Rectal smooth muscle tissue (tissue), 1 donor: ENCODE results near the gene ZNF503.

Experiments
- H3K27ac ChIP-seq: one replicate; pipeline ENCODE4 v1.7.0; 2013; ENCODE audit warnings: low read depth, low read length, inconsistent platforms
- H3K27me3 ChIP-seq: one replicate; pipeline ENCODE4 v1.7.0; 2013; ENCODE audit warnings: low read length; ENCODE audit not compliant: control insufficient read depth, insufficient read depth
- H3K36me3 ChIP-seq: one replicate; pipeline ENCODE4 v1.7.0; 2013; ENCODE audit warnings: low read length; ENCODE audit not compliant: control insufficient read depth, insufficient read depth
- H3K4me1 ChIP-seq: one replicate; pipeline ENCODE4 v1.7.0; 2013; ENCODE audit warnings: low read length; ENCODE audit not compliant: control insufficient read depth, insufficient read depth
- H3K4me3 ChIP-seq: one replicate; pipeline ENCODE4 v1.7.0; 2013; ENCODE audit warnings: low read length
- H3K9ac ChIP-seq: one replicate; pipeline ENCODE4 v1.7.0; 2013; ENCODE audit warnings: low read length

Gene ZNF503

DNA sequence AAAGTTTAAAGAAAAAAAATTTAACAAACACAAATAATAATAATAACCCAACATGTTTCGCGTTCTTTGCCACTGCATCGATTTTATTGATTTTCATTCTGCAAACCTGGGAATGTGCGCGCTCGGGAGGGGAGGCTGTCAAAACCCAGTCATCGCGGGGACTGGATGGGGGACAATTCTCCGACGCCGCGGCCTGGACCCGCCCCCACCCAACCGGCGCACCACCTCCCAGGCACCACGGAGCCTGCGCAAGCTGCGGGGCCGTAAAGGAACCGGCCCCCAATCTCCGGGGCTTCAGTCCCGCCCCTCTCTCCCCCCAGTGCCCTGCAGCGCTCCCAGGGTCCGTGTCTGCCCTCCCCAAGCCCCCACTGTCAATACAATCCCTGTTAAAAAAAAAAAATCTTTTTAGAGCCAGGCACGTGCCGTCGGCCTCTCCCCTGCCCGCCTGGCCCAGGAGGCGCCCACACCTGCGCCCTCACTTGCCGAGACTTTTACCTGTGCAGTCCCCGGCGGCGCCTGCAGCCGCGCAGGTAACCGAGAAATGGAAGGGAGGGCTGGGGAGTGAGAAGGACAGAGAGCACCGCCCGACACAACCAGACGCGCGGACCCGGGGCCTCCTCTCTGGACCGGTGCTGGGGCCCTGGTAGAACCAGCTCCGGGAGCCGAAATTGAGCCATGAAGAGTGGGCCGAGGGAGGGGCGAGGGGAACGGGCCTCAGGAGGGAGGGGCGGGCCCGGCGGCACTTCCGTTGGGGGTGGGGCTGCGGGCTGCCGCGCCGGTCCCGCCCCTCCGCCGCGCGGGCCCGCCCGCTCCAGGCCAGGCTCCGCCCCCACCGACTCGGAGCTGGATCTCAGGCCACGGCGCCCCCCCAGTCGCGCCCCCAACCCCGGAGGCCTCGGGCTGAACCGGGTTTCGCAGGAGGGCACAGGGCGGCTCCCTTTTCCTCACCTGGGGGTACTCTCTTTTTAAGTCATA lies 7.6 kb upstream of the ZNF503 start:
- H3K27ac ChIP-seq, result peak overlapping the region; percentile 79
- no peaks in the 10 kb centered on the region for H3K27me3 ChIP-seq
- peaks cover 2% of the 10 kb centered on the region for H3K4me1 ChIP-seq
- H3K4me3 ChIP-seq, result peak overlapping the region; percentile 89
- no peaks in the 10 kb centered on the region for H3K36me3 ChIP-seq
- H3K9ac ChIP-seq, result peak overlapping the region; percentile 68

DNA sequence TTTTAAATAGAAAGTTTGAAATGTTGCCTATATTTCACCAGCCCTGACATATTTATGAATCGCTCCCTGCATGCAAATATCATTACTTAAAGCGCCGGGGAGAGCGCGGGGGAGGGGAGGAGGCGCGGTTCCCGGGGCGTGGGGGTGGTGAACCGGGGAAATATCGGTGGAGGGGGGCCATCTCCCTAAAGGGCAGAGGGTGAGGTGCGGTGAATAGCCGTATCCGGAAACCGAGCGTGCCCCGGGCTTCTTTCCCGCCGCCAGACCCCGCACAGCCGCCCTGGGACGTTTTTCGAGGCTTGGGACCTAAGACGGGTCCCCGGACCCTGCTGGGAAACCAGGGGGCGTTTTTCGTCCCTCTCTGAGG lies 6.9 kb upstream of the ZNF503 start:
- Histone ChIP-seq H3K4me1 (peaks cover 2% of the 10 kb centered on the region), H3K27me3 (no peaks in the 10 kb centered on the region), H3K27ac (peak overlapping the region; percentile 55), H3K36me3 (no peaks in the 10 kb centered on the region), H3K4me3 (peak overlapping the region; percentile 89), H3K9ac (no peak overlapping the region)

DNA sequence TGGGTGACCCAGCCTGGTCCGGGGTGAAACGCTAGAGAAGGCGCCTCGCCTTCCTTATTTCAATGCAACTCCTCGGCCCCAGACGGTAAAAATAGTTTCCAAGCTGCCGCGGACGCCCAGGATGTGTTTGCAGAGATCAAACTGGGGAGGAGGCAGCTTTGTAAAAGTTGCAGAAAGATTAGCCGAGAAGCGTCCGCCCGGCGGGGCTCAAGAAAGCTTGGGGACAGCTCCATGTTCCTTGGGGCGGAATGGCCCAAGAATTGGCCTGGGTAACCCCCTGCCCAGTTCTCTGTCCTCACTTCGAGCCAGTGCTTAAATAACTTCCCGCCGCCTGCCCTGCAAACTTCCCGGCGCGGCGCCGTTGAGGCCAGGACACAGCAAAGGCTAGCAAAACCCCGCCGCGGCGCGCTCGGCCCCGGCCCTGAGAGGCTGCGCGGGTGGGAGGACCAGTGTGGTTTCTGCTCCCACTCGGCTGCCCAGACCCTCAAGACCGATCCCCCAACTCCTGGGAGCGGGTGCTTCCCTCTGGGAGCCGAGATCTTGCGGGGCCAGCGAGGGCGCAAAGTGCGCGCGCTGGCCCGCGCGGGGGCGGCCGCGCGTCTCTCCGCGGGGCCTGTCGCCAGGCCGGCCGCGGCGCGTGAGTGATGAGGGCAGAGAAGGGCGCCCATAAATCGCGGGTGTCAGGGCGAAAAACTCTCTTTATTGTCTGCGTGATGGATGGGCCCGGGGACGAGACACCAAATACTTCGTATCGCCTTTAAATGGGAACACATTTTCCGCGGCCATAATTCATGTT lies 6.3 kb upstream of the ZNF503 start:
- no peak overlapping the region for H3K9ac ChIP-seq
- H3K4me1 ChIP-seq, result peaks cover 2% of the 10 kb centered on the region
- no peaks in the 10 kb centered on the region for H3K36me3 ChIP-seq
- peak overlapping the region; percentile 55 for H3K27ac ChIP-seq
- no peaks in the 10 kb centered on the region for H3K27me3 ChIP-seq
- H3K4me3 ChIP-seq, result peak overlapping the region; percentile 89

DNA sequence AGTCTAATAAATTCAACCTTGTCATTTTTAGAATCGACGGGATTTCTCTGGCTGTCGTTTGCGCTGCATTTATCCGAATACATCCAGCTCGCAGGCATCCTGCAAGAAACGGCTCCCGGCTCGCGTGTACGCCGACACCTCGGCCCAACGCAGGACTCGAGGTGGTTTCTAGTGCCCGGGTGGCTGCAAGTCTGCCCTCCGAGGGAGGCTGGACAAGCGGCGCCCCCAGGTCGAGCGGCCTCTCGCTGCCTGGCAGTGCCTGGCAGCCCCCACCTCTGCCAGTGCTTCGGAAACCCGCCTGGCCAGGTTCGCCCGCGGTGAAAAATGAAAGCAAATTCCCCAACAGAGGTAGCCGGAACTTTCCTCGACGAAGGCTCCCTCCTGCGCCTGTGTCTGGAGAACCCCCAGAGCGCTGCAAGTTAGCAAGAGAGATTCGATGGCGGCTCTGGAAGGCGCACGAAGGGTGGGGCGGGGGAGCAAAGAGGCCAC lies 5.7 kb upstream of the ZNF503 start:
- H3K36me3 ChIP-seq, result no peaks in the 10 kb centered on the region
- H3K9ac ChIP-seq, result no peak overlapping the region
- no peak overlapping the region for H3K27ac ChIP-seq
- H3K4me1 ChIP-seq, result peaks cover 2% of the 10 kb centered on the region
- no peaks in the 10 kb centered on the region for H3K27me3 ChIP-seq
- H3K4me3 ChIP-seq, result no peak overlapping the region

- Histone ChIP-seq H3K36me3 (no peaks in the 10 kb centered on the region), H3K9ac (no peak overlapping the region), H3K4me3 (no peak overlapping the region), H3K4me1 (peaks cover 2% of the 10 kb centered on the region), H3K27me3 (no peaks in the 10 kb centered on the region), H3K27ac (no peak overlapping the region)
Observed at GRCh38 chr10:75406462-75407223, 5.1 kb upstream of the ZNF503 start.

DNA sequence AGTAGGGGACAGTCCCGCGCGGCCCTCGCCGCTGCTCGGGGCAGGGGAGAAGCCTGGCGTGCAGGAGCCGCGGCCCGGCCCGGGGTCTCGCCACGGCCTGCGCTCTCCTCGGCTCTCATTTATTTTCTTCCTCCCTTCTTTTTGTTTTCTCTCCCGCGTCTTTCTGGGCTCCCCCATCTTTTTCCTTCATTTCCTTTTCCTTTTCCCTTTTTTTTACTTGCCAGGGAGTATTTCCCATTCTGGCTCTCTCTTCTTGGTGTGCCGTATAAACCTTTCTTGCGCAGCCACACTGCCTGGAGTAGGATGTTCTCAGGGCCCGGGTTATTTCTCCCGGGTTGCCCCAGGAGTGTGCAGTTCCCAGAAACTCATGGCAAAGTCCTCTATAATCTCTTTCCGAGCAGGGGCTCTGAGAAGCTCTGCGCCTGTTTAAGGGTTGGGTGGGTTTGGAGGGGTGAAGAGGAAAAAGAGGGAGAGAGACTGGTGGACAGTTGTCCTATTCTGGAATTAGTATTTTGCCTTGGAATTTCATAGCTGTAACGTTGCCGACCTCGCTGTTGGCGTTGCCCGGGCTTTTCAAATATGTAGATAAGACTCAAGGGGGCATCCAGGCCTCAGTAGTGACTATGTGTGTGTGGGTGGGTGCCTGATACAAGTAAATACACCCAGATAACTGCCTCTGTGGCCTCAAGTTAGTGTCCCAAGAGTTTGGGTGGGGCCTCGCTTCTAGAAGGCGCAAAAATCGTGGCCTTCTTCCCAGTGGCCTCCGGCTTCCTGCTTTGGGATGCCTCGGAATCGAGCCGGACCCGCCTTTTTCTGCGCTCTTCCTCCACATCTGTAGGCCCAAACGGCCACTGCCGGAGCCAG lies 4.3 kb upstream of the ZNF503 start:
- Histone ChIP-seq H3K36me3 (no peaks in the 10 kb centered on the region), H3K9ac (no peak overlapping the region), H3K27me3 (no peaks in the 10 kb centered on the region), H3K27ac (no peak overlapping the region), H3K4me1 (peaks cover 2% of the 10 kb centered on the region), H3K4me3 (no peak overlapping the region)

- H3K36me3 ChIP-seq, result no peaks in the 10 kb centered on the region
- no peaks in the 10 kb centered on the region for H3K27me3 ChIP-seq
- H3K4me1 ChIP-seq, result peaks cover 2% of the 10 kb centered on the region
- H3K4me3 ChIP-seq, result peak overlapping the region; percentile 98
- H3K27ac ChIP-seq, result no peak overlapping the region
- H3K9ac ChIP-seq, result no peak overlapping the region
Observed at GRCh38 chr10:75404815-75405597, 3.4 kb upstream of the ZNF503 start.

DNA sequence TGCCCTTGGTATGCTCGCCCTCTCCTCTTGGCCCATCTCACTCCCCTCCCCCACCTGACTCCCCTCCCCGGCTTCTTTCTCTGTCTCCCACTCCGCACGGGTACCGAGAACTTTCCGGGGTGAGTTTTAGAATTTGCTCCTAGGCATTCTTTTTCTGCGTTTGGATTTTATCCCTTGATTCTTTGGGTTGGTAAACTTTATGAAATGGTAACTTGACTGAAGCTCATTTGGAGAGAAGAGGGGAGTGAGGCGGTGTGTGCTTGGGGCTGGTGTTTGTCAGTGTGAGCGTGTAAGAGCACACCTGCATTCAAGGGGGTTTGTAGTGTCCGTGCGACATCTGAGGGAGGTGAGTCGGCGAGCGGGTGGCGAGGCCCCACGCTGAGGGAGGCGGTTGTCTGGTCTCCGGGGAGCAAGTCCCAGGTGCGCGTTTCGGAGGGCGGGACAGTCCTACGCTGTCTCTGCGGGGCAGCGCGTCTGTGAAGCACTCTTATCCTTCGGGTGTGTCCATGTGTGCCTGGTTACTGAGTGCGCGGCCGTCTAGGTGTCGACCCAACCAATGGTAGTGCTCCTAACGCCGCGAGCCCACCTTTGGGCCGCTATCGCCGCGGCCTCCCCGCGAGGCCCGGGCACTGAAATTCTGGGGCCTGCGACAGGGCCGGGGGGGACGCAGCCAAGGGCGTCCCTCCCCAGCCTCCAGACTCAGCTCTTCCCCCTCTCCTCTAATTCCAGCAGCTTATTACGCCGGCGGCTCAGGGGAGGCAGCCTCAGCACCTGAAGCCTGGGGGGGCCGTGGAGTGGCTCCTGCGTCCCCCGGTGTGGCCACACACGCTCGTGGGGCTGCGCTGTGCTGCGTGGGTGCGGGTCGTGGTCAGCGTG lies 2.6 kb upstream of the ZNF503 start:
- H3K4me1 ChIP-seq, result peaks cover 3% of the 10 kb centered on the region
- no peak overlapping the region for H3K9ac ChIP-seq
- peaks cover under 1% of the 10 kb centered on the region for H3K36me3 ChIP-seq
- H3K4me3 ChIP-seq, result peak overlapping the region; percentile 98
- peak overlapping the region; percentile 96 for H3K27ac ChIP-seq
- no peaks in the 10 kb centered on the region for H3K27me3 ChIP-seq

DNA sequence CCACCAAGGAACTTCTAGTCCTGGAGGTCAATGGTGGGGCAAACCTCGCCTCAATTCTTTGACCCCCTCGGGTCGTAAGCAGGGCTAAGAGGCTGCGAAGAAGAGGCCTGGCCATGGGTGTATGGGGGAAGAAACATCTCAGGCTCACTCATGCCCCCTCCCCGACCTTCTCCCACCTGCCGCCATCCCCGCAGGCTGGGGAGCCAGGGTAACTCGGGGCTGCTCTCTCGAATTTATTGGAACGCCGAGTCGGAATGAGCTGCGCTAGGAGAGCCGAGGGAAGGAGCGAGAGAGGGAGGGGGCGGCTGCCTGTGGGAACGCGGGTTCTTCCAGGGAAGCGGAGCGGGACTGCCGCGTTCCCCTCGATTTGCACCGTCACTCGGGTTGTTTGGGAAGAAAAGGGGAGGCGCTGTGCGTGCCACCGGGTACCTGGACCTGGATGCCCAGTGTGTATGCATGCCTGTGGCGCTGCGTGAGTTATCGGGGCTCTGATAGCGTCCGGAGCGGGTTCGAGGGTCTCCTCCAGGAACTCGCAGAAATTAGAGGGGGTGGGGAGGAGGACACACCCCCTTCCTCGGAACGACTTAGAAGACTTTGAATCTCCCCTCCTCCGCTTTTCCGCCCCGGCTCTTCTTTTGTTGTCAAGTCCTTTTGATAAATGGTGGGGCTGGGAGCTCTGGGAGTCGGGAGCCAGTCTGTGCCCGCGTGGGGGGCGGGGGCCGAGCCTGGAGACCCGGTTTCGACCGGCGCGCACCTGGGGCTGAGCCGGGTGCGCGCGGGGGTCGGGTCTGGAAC lies 1.8 kb upstream of the ZNF503 start:
- Histone ChIP-seq H3K9ac (peak overlapping the region; percentile 65), H3K27me3 (no peaks in the 10 kb centered on the region), H3K4me3 (peak overlapping the region; percentile 98), H3K4me1 (peaks cover 6% of the 10 kb centered on the region), H3K36me3 (peaks cover 3% of the 10 kb centered on the region), H3K27ac (peak overlapping the region; percentile 96)
